ENCODE results near the gene HOXA5. TPM values are rescaled to one million over a fixed set of nuclear protein-coding genes. Genes with fewer than 3 reads are reported as not detected.
A peak's percentile ranks its signal among the peaks of the same experiment; 100 is the strongest.

HOXA5 gene
- total RNA-seq, 2 donors from 2014 or later, result 13.0 to 16.2 TPM

DNA sequence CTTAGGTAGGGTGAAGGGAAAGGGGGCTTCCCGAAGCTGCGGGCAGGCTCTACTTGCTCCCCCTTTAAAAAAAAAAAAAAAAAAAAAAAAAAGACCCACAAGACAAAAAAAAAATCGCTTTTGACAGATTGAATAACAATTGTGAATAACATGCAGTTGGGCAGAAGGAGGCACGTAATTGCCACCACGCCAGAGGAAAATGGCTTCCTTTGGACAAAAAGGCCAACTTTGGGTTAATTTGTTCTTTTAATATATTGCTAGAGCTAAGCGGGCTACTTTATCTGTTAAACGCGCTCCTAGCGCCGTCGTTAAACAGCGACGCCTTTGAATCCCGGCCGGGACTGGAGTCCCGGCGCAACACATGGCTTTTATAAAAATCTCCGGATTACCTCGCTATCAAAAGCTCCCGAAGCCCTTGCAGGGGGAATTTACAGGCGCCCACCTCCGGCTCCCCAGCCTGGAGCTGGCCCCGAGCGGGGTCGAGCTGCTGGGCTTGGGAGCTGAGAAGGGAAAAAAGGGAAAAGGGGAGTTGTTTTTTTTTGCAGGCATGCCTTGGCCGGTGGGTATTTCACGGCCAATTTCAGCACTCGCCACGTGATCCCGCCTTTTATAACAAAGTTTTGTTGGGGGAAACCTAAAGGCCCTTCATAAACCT, 40.3 kb upstream of the HOXA5 start:
- intact Hi-C loops (cut with DNase I, micrococcal nuclease), result no loop called here
- no peak for ATAC-seq
- peak in 1 of 2 donors; percentile 45 for DNase-seq

DNA sequence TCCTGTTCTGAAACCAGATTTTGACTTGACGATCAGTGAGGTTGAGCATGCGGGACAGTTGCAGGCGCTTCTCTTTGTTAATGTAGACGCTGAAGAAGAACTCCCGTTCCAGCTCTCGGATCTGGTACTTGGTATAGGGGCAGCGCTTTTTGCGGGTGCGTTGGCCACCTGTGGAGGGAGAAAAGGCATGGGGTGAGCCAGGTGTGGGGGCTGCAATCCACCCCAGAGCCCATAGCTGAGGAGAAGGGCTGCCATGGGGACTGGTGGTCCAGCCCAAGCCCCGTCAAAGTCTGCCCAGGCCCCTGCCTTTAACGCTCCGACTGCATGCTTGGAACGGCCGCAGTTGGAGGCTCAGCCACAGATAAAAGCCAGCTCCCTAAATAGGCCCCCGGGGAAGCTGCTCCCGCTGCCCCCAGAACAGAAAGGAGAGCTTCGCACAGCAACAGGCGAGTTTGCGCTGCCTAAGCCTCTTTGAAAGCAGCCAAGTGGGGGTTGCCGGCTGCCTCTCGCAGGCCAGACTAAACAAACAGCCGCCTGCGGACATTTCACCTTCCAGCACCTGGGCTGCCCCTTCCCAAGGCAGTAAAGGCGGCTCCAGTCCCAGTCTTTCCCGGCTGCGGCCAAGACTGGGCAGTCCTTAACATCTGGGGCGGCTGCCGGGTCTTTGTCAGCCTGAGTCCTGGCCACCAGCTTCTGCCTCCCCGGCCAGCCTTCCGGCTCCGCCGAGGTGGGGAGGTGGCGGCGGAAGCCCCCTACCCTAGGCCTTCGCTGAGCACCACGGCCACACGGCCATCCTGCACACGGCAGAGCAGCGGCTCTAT, 39.6 kb upstream of the HOXA5 start:
- DNase-seq (peak; percentile 38 to 50), ATAC-seq (no peak)
- intact Hi-C loops (cut with DNase I, micrococcal nuclease), result no loop called here

DNA sequence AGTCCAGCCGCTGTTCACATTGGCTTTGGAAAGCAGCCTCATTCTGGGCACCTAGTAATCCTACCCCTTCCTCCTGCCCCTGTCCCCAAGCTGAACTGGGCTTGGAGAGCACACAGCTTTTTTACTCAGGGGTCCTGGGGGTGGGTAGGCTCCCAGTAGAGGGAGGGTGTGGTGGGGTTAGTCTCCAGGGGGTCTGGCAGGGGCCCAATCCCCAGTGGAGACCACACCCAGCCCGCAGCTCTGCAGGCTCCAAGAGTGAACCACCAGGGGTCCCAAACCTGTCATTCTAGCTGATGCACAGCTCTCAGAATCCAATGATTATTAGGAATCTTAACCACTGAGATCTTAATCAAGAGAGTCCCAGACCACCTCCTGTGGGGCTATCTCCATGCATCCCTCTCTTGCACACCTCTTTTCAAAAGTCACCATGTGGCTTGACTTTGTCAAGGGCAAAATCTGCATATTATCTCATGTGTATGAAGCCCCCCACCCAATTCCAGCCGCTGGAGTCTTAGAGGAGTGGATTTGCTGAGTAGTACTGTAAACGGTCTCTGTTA, 38.9 kb upstream of the HOXA5 start:
- intact Hi-C loops (cut with DNase I, micrococcal nuclease), result no loop called here
- DNase-seq (peak in 1 of 2 donors; percentile 25), ATAC-seq (no peak)

DNA sequence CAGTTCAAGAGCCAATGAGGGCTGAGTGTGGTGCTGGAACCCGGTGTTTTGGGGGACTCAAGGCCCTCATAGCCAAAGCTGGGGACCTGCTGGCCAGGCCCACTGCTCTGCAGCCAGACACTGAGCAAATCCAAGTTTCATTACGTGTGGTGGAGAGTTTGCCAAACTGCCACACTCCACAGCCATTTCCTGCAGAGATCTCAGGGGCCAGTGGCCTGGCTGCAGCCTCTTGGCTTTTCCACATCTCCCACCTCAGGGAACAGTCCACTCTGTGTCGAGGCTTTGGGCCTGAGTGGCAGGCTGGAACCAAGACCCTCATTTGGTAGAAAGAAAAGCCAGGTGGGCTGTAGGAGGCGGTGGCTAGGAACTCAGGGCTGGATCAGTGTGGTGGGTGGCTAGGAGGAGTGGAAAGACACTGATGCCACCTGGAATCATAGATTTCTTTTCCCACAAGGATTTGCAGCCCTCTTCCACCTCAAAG, 38.4 kb upstream of the HOXA5 start:
- DNase-seq, result peak; percentile 21 to 28
- ATAC-seq, result no peak
- intact Hi-C loops (cut with DNase I, micrococcal nuclease), result no loop called here

DNA sequence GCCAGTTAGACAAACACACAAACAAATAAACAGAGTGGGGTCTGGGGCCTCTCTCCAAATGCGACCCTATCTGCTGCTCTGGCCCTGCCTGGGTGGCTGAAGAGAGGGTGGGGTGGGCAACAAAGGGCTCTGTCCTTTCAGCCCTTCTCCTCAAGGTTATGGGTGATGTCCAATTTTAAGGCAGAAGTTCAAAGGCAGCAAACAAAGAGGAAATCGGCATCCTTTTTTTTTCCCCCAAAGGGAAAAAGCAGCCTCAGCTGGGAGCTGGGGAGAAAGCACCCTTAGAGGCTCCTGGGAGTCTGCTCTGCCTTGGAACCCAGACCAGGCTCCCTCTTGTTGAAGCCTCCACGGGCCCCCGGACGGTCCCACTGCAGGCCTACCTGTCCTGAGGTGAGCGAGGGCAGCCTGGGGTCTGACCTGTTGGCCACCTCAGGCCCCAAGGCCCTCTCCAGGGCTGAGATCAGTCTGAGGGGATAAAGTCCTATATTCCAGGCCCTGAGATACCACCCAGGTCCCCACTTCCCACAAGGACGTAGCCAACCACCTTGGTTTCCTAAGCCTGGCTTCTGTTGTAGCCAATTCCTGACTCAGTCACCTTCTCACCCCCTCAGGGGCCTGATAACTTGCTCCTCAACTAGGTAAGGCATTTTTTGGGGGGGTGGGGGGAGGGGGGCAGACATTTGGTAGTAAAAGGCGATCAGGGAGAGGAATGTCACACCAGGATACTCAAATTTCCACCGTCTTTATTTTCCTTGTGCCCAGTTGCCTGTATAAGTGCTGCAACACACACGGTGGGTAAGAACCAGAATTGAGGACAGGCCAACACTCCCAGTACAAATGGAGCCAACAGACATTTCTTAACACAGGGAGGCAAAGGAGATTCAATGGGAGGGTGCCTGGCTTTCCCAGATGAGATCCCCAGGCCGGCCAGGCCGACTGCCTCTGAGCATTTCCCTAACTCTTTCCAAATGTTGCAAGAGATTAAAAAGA, 37.2 kb upstream of the HOXA5 start:
- no peak for ATAC-seq
- peak; percentile 33 to 48 for DNase-seq
- intact Hi-C loops (cut with DNase I, micrococcal nuclease), result no loop called here

DNA sequence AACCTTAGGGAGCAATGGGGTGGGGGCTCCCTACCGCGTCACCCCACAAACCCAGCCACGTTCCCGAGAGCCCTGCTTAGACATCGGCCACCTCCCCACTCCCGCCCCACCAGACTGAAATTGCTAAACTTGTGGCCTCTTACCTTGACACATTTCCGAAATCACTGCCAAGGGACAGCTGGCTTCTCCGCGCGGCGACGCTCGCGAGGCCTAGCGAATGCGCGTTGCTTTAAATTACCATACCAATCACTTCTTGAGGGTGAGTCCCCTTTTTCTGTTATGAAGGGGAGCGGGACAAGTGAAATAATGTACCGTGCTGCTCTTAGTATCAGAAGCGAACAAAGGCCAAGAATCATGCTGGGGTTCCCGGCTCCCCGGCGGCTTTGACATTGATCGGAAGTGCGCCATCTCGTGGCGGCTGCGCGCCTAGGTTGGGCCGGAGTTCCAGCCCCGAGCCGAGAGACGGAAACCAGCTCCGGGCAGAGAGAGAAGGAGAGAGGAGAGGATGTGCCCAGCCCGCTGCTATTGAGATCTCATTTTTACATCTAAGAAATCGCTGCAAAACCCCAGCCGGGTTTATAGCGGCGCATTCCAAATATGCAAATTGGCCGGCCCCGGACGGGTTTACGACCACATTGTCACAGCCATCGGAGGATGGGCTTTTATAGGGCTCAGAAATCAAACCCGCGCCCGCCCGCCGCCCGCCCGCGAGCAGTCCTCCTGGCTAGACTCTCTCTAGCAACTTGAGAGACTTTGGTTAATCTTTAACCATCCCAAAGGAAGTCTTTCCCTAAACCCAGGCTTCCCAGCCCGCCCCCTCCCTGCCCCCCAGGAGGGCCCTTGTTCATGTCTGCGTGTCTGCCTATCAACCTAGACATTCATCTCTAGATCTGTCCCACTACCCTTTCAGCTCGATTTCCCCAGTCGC, 36.3 kb upstream of the HOXA5 start:
- intact Hi-C loops (cut with DNase I, micrococcal nuclease), result loop anchor here in 1 of 2 donors (10.0 kb wide), 1 partner anchor 1325 kb away; no protein-coding TSS in a partner anchor
- peak; percentile 45 for ATAC-seq

DNA sequence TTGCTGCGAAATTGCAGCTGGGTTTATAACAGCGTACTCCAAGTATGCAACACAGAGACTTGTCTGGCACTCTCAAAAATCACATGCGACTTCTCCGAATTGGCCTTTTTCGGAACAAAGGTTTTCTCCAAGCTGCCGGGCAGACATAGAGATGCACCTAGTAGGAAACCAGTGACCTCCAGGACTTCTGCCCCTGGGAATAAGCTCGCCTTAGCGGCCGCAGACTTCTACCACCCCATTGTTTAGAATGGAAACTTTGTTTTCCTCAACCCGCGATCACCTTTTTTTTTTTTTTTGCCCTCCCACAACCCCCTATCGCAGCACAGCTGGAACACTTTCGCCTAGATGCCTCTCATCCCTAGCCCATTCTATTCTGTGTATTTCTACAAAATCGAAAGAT, 35.5 kb upstream of the HOXA5 start:
- intact Hi-C loops (cut with DNase I, micrococcal nuclease), result loop anchor here in 1 of 2 donors (10.0 kb wide), 1 partner anchor 1324 kb away; no protein-coding TSS in a partner anchor
- DNase-seq, result peak in 1 of 2 donors; percentile 14
- ATAC-seq, result no peak

More for the DNA sequence above, 36.3 kb upstream of the HOXA5 start:
- peak; percentile 87 for DNase-seq

DNA sequence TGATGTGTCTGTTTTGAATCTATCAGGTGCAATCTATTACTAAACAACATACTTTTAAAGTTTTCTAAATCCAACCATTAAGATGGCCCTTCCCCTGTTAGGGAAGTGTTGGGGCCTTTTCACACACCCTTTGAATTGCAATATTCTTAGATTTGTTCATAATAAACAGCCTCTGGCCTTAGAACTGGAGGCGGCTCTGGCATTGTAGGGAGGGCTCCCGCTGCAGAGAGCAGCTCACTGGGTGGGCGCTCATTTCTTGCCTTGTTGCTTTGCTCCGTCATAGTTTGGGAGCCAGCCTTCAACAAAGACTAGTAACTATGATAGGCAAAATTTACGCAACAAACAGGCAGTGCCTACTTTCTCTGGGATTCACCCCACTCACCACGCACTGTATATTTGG, 34.9 kb upstream of the HOXA5 start:
- DNase-seq (peak; percentile 27 to 37), ATAC-seq (no peak)
- intact Hi-C loops (cut with DNase I, micrococcal nuclease), result loop anchor here in 1 of 2 donors (10.0 kb wide), 1 partner anchor 1324 kb away; no protein-coding TSS in a partner anchor

DNA sequence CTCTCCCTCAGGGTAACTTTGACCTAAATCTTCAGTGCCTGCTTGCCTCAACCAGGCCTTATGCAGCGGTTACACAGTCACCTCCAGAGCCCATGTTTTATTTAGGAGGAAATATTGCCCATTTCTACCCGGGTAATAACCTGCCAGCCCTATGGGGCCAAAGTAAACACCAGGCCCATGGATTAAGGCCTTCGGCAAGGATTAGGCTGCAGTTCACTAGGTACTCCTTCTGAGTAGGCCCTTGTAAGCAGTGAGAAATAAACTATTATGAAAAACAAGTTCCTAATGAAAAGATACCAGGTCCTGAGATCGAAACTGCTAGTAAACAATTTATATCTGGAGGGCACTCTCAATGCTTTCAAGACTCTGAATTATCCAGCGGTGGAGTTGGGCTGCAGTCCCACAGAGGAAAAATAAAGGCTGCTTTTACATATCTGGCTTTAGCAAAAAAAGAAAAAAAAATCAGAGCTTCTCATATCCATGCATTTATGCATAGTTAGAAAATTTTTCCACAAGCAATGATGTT, 34.4 kb upstream of the HOXA5 start:
- ATAC-seq, result peak; percentile 3
- DNase-seq, result peak in 1 of 2 donors; percentile 17
- intact Hi-C loops (cut with DNase I, micrococcal nuclease), result loop anchor here in 1 of 2 donors (10.0 kb wide), 1 partner anchor 1323 kb away; no protein-coding TSS in a partner anchor

DNA sequence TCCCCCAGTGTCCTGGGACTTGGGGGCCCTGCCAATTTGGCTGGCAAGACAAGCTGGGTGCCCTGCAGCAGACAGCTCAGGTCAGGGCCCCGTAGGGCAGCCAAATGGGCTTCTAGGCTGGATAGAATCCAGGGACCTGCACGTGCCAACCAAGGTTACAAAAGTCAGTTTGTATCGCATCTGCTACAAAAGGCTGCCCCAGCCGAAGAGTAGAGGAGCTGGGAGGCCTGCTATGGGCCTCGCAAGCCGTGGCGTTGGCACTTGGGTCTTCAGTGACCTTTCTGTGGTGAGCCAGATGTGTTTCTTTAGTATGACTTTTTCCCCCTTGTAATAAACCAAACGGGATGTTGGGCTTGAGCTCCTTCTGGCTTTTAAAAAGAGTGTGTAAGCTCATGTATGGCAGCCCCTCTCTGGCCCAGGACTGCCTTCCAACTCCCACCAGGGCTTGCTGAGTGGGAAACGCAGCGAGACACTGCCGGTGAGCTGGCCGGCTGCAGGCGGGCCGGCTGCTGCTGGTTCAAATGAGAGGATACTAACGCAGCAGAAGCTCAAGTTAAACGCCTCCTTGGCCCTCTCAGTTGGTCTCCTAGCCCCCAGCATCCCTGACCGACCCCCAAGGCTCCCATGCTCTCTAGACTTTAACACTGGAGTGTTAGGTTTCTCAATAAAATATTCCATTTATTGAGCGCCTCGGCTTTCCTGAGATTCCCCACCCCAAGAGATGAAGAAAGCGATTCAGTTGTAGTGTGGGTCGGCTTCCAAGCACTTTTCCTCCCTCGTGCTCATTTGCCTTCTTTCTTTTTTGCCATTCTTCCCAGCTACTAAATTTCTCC, 33.7 kb upstream of the HOXA5 start:
- no peak for ATAC-seq
- intact Hi-C loops (cut with DNase I, micrococcal nuclease), result loop anchor here in 1 of 2 donors (10.0 kb wide), 1 partner anchor 1322 kb away; no protein-coding TSS in a partner anchor
- DNase-seq, result peak; percentile 34 to 44

DNA sequence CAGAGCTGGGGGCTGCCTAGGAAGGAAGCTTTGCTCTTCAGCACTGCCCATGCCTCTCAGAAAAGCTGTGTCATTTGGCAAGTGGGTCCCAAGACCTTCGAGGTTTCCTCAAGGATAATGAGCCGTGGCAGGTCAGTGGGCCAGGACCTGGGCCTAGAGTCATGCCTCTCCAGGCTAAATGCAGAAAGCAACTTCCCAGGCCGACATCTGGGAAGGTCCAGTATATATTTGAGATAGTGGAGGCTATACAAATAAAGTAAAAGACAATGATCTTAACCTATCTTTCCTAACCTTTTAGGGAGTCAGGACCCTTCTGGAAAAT, 33.0 kb upstream of the HOXA5 start:
- intact Hi-C loops (cut with DNase I, micrococcal nuclease), result loop anchor here in 1 of 2 donors (10.0 kb wide), 1 partner anchor 1322 kb away; no protein-coding TSS in a partner anchor
- ATAC-seq (no peak), DNase-seq (no peak)

DNA sequence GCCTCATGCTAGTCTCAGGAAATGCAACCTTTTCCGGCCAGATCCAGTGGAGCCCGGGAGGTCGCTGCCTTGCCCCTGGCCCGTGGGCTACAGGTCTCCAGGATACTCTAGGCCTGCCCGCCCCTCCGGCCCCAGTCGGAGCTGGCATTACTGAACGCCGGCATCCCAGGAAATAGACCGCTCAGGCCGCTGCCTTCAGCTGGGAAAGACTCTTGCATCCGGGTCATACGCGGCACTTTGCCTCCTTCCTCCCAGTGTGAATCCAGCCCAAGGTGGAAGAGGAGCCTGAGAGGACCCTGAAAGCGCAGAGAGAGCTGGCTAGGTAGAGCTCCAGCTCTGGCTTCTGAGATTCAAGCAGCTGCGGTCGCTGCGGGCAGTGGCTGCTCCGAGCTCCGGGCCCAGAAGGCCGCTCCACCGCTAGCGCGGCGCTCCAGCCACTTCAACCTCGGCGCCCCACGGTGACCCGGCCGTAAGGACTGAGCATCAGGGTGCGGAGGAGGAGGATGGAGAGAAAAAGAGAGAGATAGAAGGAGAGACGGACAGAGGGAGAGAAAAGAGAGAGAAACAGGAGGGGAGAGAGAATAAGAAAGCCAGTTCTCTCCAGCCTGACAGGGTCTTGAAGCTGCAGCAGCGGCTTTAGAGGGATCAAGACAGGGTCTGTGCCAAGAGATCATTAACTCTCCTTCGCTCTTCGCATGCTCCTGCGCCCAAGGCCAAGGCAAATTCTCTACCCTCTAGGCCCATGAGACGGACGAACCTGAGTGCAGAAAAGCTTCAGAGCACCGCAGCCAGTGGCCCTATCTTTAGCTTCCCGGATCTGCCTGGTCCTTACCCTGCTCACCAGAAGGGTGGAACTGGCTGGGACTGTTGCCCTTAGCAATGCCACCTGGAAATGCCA, 32.4 kb upstream of the HOXA5 start:
- intact Hi-C loops (cut with DNase I, micrococcal nuclease), result loop anchor here in 1 of 2 donors (10.0 kb wide), 1 partner anchor 1321 kb away; no protein-coding TSS in a partner anchor
- peak; percentile 7 for ATAC-seq
- peak; percentile 29 to 46 for DNase-seq

DNA sequence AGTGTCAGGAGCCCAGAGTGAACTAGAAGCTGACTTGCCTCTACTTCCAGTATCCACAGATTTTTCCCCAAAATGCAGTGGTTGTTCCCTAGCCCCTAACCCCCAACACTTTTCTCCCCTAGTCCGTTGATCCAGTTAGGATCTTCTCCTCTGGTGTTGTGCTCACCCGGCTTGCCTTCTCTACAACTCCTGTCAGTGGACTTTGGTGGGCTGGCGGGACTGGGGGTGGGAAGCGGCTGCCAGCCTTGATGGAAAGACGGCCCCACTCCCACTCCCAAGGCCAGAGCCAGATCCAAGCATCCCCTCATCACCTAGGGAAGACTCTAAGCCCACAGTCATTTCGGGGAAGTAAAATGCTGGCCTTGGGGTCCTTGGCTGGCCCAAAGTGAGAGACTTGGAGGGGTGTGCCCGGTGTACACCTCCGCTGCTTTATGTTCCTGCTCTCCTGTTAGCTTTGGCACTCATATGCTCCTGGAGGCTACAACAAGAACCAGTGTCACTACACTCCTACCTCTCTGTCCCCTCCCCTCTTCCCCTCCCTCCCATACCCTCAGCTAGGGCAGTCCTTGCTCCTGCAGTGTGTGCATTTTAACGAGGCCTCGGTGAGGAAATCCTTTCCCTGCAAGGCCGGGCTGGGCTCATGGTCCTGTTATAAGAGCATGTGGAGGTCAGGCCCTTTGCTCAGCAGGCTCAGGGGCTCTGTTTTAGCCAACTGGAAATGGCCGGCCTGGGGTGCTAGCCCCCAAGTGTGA, 31.6 kb upstream of the HOXA5 start:
- ATAC-seq (peak; percentile 60), DNase-seq (peak; percentile 80 to 91)
- intact Hi-C loops (cut with DNase I, micrococcal nuclease), result loop anchor here in 1 of 2 donors (10.0 kb wide), 1 partner anchor 1320 kb away; no protein-coding TSS in a partner anchor
